ENCODE measurements around the gene GALNT13.

GALNT13 gene

GRCh38 chr2:154495455-154495868 is 623.7 kb downstream of the GALNT13 start:
- DNase-seq: no peak

- no peak for DNase-seq
Measured at GRCh38 chr2:154497019-154497418, 625.3 kb downstream of the GALNT13 start.

All from CD4-positive, alpha-beta T cell treated with Interleukin-4 for 4 hours (primary cell).